Erythroblast (primary cell): ENCODE measurements around the gene EIF4H.

Experiments used
- GATA1 ChIP-seq: IDR thresholded peaks from 2 replicates; pipeline ENCODE4 v1.6.1; 2011; ENCODE audit warnings: low read depth, mild to moderate bottlenecking, control low read depth, low read length, moderate library complexity
- POLR2A ChIP-seq: IDR thresholded peaks from 2 replicates; pipeline ENCODE4 v1.6.1; 2011; ENCODE audit warnings: mild to moderate bottlenecking, low read length

GRCh38 chr7:74226633-74227032, 52.5 kb downstream of the EIF4H start:
- no peak for TF ChIP-seq POLR2A
- TF ChIP-seq GATA1 = no peak
